B cell (primary cell): ENCODE results near the gene LIX1.

ENCODE experiments used
- CTCF ChIP-seq: fragments of 200-600 bp; IDR thresholded peaks from one replicate; pipeline ENCODE4 v1.8.0; 2022; ENCODE audit warnings: antibody characterized with exemption, mild to moderate bottlenecking
- EZH2 ChIP-seq: IDR thresholded peaks from 2 replicates; pipeline ENCODE4 v1.6.1; 2012; ENCODE audit warnings: borderline replicate concordance, low read depth, mild to moderate bottlenecking, moderate library complexity, low read length; ENCODE audit not compliant: insufficient read depth, poor library complexity, severe bottlenecking

GRCh38 chr5:97106216-97106581 is 36.2 kb downstream of the LIX1 start:
- TF ChIP-seq EZH2 = no peak
- TF ChIP-seq CTCF = no peak
